ENCODE measurements around the gene CADM1. TPM values are rescaled to one million over a fixed set of nuclear protein-coding genes. Genes with fewer than 3 reads are reported as not detected.

CADM1 gene
- total and polyA plus RNA-seq, 2 experiments from 2014 or later: 16.5 to 18.0 TPM

DNA sequence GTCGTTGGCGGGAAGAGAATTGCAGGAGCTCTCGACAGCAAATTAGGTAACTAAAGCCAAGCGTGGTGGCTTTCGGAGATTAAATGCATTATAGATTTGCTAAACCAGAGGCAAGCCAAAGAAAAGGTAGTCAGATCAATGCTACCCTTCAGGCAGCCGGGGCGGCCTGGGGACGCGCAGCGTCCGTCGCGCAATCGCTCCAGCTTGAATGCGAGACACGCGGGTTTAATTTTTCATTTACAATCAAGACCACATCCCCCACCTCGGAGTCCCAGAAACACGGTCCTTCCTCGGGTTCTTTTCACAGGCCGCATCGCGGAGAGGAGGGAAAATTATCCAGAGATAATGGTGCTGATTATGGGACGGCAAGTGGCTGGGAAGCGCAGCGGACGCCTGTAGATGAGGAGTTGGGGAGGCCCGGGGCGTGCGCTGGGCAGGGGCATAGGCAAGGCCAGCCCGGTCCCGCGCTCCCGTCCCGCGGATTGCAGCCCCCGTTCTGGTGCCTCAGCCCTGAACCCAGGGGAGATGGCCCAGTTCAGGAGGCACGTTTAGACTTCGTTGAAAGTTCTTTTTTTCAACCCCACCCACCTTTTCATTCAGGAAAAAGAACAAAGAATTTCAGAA is 350.4 kb downstream of the CADM1 start:
- TF ChIP-seq CREB1 (CRISPR knock-in tag; IDR thresholded peaks at IDR 0.05; ENCODE audit: low read depth) (no peak), JUNB (IDR thresholded peaks at IDR 0.05; ENCODE audit: unreplicated experiment) (no peak)
- H3K4me3 ChIP-seq: no peak overlapping the region
- Mint-ChIP-seq H3K27ac (no peak overlapping the region), H3K4me3 (no peak overlapping the region), H3K27me3 (ENCODE audit: insufficient read depth, low read depth, poor library complexity) (peaks cover 1% of the 10 kb centered on the region), H3K36me3 (ENCODE audit: low read depth) (no peaks in the 10 kb centered on the region), H3K9me3 (no peaks in the 10 kb centered on the region), H3K4me1 (no peaks in the 10 kb centered on the region; the same call in 2 of the 3 replicates)
- no peaks in the 10 kb centered on the region for H3K27me3 ChIP-seq (ENCODE audit: insufficient read depth)
- DNase-seq (ENCODE audit: low spot score): no peak
- no peak overlapping the region for H3K27ac ChIP-seq (ENCODE audit: low read depth)
- H2AFZ ChIP-seq: no peak overlapping the region
- no peaks in the 10 kb centered on the region for H3K79me2 ChIP-seq (replicated peaks; ENCODE audit: insufficient read depth)
- H3K36me3 ChIP-seq (ENCODE audit: insufficient read depth): no peaks in the 10 kb centered on the region
- H3K9me2 ChIP-seq (ENCODE audit: insufficient read depth): no peaks in the 10 kb centered on the region
- no peaks in the 10 kb centered on the region for H4K20me1 ChIP-seq (replicated peaks; ENCODE audit: insufficient read depth)
- H3K4me2 ChIP-seq: no peak overlapping the region
- H3F3A ChIP-seq (replicated peaks; ENCODE audit: low read depth): no peaks in the 10 kb centered on the region
- H3K4me1 ChIP-seq (ENCODE audit: insufficient read depth): no peaks in the 10 kb centered on the region
- no peak for ATAC-seq

DNA sequence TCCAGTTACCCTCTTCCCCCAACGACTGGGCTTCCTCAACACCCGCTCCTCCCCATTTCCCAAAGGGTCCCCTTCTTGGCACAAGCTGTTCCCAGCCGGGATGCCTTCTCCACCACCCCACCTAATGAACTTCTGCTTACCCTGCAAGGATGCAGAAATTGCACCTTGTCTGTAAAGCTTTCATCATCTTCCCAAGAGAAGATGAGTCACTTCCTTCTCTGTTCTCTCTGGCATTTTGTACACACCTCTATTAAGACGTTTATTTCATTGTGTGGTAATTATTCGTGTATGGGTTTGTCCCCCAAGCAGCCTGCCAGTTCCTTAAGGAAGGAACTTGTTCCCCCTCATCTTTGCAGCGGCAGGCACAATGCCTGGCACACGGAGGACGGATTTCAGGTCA is 351.1 kb downstream of the CADM1 start:
- Histone ChIP-seq H3K4me2 (no peak overlapping the region), H4K20me1 (replicated peaks; ENCODE audit: insufficient read depth) (no peaks in the 10 kb centered on the region), H3K27ac (ENCODE audit: low read depth) (no peak overlapping the region), H3K27me3 (ENCODE audit: insufficient read depth) (no peaks in the 10 kb centered on the region), H3K9me2 (ENCODE audit: insufficient read depth) (no peaks in the 10 kb centered on the region), H3K79me2 (replicated peaks; ENCODE audit: insufficient read depth) (no peaks in the 10 kb centered on the region), H3K4me3 (no peak overlapping the region), H2AFZ (no peak overlapping the region), H3K4me1 (ENCODE audit: insufficient read depth) (no peaks in the 10 kb centered on the region), H3F3A (replicated peaks; ENCODE audit: low read depth) (no peaks in the 10 kb centered on the region), H3K36me3 (ENCODE audit: insufficient read depth) (no peaks in the 10 kb centered on the region)
- DNase-seq (ENCODE audit: low spot score) (no peak), ATAC-seq (no peak)
- Mint-ChIP-seq H3K27me3 (ENCODE audit: insufficient read depth, low read depth, poor library complexity) (peaks cover 1% of the 10 kb centered on the region), H3K4me1 (no peaks in the 10 kb centered on the region; the same call in 2 of the 3 replicates), H3K4me3 (no peak overlapping the region), H3K36me3 (ENCODE audit: low read depth) (no peaks in the 10 kb centered on the region), H3K9me3 (no peaks in the 10 kb centered on the region), H3K27ac (no peak overlapping the region)
- TF ChIP-seq EZH2phosphoT487 (IDR thresholded peaks at IDR 0.05; ENCODE audit: unreplicated experiment): no peak

DNA sequence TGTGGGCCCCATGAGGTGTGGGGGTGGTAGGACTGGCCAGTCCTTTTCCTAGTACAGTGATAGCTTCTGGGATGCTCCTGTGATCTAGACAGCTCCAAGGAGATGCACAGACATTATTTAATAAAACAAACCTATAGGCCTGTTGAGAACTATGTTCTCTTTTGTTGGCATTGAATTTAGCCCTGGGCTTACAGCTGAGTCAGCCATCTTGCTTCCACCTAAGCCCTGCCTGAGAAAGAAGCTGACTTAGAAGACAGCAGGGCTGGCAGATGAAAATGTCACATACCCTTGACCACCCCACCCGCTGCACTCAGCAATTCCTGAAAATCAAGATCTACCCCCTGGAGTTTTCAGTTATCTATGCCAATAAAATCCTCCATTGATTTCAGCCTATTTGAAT is 353.2 kb downstream of the CADM1 start:
- ATAC-seq (no peak), DNase-seq (ENCODE audit: low spot score) (no peak)
- no peaks in the 10 kb centered on the region for H3K36me3 Mint-ChIP-seq (ENCODE audit: low read depth)
- H3K4me3 ChIP-seq: no peak overlapping the region
- H3K9me3 Mint-ChIP-seq: peaks cover 2% of the 10 kb centered on the region; the same call in 2 of the 3 replicates
- H2AFZ ChIP-seq: no peak overlapping the region
- H3K9me2 ChIP-seq (ENCODE audit: insufficient read depth): no peaks in the 10 kb centered on the region
- no peaks in the 10 kb centered on the region for H4K20me1 ChIP-seq (replicated peaks; ENCODE audit: insufficient read depth)
- no peak overlapping the region for H3K4me2 ChIP-seq
- H3K27me3 ChIP-seq (ENCODE audit: insufficient read depth): no peaks in the 10 kb centered on the region
- H3K27me3 Mint-ChIP-seq (ENCODE audit: insufficient read depth, low read depth, poor library complexity): peaks cover 1% of the 10 kb centered on the region
- no peaks in the 10 kb centered on the region; the same call in 2 of the 3 replicates for H3K4me1 Mint-ChIP-seq
- no peaks in the 10 kb centered on the region for H3K4me1 ChIP-seq (ENCODE audit: insufficient read depth)
- no peaks in the 10 kb centered on the region for H3K36me3 ChIP-seq (ENCODE audit: insufficient read depth)
- H3K27ac Mint-ChIP-seq: no peak overlapping the region
- H3K27ac ChIP-seq (ENCODE audit: low read depth): no peak overlapping the region
- H3K79me2 ChIP-seq (replicated peaks; ENCODE audit: insufficient read depth): no peaks in the 10 kb centered on the region
- H3K4me3 Mint-ChIP-seq: no peak overlapping the region
- no peaks in the 10 kb centered on the region for H3F3A ChIP-seq (replicated peaks; ENCODE audit: low read depth)
- no peak for TF ChIP-seq JUNB (IDR thresholded peaks at IDR 0.05; ENCODE audit: unreplicated experiment)
- no peak for TF ChIP-seq ZNF114 (CRISPR knock-in tag; IDR thresholded peaks at IDR 0.05)
- no peak for TF ChIP-seq EZH2phosphoT487 (IDR thresholded peaks at IDR 0.05; ENCODE audit: unreplicated experiment)
- TF ChIP-seq, protein P1, sequence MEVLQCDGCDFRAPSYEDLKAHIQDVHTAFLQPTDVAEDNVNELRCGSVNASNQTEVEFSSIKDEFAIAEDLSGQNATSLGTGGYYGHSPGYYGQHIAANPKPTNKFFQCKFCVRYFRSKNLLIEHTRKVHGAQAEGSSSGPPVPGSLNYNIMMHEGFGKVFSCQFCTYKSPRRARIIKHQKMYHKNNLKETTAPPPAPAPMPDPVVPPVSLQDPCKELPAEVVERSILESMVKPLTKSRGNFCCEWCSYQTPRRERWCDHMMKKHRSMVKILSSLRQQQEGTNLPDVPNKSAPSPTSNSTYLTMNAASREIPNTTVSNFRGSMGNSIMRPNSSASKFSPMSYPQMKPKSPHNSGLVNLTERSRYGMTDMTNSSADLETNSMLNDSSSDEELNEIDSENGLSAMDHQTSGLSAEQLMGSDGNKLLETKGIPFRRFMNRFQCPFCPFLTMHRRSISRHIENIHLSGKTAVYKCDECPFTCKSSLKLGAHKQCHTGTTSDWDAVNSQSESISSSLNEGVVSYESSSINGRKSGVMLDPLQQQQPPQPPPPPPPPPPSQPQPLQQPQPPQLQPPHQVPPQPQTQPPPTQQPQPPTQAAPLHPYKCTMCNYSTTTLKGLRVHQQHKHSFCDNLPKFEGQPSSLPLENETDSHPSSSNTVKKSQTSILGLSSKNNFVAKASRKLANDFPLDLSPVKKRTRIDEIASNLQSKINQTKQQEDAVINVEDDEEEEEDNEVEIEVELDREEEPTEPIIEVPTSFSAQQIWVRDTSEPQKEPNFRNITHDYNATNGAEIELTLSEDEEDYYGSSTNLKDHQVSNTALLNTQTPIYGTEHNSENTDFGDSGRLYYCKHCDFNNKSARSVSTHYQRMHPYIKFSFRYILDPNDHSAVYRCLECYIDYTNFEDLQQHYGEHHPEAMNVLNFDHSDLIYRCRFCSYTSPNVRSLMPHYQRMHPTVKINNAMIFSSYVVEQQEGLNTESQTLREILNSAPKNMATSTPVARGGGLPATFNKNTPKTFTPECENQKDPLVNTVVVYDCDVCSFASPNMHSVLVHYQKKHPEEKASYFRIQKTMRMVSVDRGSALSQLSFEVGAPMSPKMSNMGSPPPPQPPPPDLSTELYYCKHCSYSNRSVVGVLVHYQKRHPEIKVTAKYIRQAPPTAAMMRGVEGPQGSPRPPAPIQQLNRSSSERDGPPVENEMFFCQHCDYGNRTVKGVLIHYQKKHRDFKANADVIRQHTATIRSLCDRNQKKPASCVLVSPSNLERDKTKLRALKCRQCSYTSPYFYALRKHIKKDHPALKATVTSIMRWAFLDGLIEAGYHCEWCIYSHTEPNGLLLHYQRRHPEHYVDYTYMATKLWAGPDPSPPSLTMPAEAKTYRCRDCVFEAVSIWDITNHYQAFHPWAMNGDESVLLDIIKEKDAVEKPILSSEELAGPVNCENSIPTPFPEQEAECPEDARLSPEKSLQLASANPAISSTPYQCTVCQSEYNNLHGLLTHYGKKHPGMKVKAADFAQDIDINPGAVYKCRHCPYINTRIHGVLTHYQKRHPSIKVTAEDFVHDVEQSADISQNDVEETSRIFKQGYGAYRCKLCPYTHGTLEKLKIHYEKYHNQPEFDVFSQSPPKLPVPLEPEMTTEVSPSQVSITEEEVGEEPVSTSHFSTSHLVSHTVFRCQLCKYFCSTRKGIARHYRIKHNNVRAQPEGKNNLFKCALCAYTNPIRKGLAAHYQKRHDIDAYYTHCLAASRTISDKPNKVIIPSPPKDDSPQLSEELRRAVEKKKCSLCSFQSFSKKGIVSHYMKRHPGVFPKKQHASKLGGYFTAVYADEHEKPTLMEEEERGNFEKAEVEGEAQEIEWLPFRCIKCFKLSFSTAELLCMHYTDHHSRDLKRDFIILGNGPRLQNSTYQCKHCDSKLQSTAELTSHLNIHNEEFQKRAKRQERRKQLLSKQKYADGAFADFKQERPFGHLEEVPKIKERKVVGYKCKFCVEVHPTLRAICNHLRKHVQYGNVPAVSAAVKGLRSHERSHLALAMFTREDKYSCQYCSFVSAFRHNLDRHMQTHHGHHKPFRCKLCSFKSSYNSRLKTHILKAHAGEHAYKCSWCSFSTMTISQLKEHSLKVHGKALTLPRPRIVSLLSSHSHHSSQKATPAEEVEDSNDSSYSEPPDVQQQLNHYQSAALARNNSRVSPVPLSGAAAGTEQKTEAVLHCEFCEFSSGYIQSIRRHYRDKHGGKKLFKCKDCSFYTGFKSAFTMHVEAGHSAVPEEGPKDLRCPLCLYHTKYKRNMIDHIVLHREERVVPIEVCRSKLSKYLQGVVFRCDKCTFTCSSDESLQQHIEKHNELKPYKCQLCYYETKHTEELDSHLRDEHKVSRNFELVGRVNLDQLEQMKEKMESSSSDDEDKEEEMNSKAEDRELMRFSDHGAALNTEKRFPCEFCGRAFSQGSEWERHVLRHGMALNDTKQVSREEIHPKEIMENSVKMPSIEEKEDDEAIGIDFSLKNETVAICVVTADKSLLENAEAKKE (CRISPR knock-in tag; IDR thresholded peaks at IDR 0.05): no peak
- TF ChIP-seq NANOG (IDR thresholded peaks at IDR 0.05; ENCODE audit: borderline replicate concordance): no peak
- TF ChIP-seq, protein P2, sequence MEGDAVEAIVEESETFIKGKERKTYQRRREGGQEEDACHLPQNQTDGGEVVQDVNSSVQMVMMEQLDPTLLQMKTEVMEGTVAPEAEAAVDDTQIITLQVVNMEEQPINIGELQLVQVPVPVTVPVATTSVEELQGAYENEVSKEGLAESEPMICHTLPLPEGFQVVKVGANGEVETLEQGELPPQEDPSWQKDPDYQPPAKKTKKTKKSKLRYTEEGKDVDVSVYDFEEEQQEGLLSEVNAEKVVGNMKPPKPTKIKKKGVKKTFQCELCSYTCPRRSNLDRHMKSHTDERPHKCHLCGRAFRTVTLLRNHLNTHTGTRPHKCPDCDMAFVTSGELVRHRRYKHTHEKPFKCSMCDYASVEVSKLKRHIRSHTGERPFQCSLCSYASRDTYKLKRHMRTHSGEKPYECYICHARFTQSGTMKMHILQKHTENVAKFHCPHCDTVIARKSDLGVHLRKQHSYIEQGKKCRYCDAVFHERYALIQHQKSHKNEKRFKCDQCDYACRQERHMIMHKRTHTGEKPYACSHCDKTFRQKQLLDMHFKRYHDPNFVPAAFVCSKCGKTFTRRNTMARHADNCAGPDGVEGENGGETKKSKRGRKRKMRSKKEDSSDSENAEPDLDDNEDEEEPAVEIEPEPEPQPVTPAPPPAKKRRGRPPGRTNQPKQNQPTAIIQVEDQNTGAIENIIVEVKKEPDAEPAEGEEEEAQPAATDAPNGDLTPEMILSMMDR (conservative IDR thresholded peaks at IDR 0.05; ENCODE audit: low read depth in 2 of 2): no peak
- no peak for TF ChIP-seq CREB1 (CRISPR knock-in tag; IDR thresholded peaks at IDR 0.05; ENCODE audit: low read depth)
- TF ChIP-seq POLR2AphosphoS5 (IDR thresholded peaks at IDR 0.05; ENCODE audit: low read depth): no peak
- no peak for TF ChIP-seq ZNF331 (CRISPR knock-in tag; IDR thresholded peaks at IDR 0.05; ENCODE audit: low read depth)
